Measurements from ENCODE around the gene ATXN7L3.
"Not testable (repeated sequence)": the region's sequence is repeated elsewhere in the genome, so short reads cannot be mapped to it uniquely, and the experiment has no call there.

The ATXN7L3 gene

DNA sequence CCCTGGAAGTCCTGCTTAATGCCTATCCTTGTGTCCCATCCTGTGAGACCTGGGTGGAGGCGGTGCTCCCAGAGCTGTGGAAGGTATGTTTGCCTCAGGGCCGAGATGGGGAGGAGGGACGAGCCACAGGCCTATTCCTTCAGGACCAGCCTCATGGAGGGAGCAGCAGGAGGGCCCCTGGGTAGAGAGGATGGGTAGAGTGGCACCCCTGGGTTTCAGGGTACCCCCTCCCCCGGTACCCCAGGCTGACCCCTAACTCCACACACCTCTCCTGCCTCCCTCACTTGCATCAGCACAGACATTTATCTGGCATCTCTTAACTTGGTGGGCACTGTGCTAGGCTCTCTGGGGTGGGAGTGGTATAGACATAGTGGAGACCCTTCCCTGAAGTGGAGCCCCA lies 22.0 kb downstream of the ATXN7L3 start:
- Mint-ChIP-seq H3K27me3 (no peaks in the 10 kb centered on the region), H3K27ac (no peak overlapping the region), H3K4me3 (no peak overlapping the region), H3K4me1 (ENCODE audit: low read depth) (peaks cover 5% of the 10 kb centered on the region), H3K9me3 (ENCODE audit: low read depth) (no peaks in the 10 kb centered on the region), H3K36me3 (peaks cover 5% of the 10 kb centered on the region)

DNA sequence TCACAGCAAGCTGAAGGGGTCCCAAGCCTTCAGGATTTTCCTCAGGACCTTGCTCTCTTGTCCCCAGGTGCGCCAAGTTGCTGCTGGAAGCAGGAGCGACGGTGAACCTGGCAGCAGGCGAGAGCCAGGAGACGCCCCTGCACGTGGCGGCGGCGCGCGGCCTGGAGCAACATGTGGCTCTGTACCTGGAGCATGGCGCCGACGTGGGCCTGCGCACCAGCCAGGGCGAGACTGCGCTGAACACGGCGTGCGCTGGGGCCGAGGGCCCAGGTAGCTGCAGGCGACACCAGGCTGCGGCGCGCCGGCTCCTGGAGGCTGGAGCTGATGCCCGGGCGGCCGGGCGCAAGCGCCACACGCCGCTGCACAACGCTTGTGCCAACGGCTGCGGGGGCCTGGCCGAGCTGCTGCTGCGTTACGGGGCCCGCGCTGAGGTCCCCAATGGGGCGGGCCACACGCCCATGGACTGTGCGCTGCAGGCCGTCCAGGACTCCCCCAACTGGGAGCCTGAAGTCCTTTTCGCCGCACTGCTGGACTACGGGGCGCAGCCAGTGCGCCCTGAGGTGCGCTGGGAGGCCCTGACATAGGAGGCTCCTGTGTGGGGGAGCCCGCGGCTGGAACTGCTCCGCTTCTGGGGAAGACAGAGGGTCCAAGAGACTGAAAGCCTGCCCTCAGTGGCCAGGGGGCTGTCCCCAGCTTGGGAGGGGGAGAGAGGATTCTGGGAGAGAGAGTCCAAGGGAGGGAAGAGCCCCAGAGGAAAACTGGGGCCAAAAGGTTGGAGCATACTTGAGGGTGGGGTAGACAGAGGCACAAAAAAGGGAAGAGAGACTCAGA lies 22.8 kb downstream of the ATXN7L3 start:
- no peaks in the 10 kb centered on the region for H3K27me3 Mint-ChIP-seq

GRCh38 chr17:44176257-44176656 lies 23.4 kb downstream of the ATXN7L3 start:
- no peak overlapping the region for H3K27ac Mint-ChIP-seq
- H3K36me3 Mint-ChIP-seq, result peaks cover 2% of the 10 kb centered on the region

More for the DNA sequence above, 22.8 kb downstream of the ATXN7L3 start:
- Mint-ChIP-seq H3K27ac (no peak overlapping the region), H3K4me1 (ENCODE audit: low read depth) (peaks cover 5% of the 10 kb centered on the region), H3K9me3 (ENCODE audit: low read depth) (no peaks in the 10 kb centered on the region), H3K4me3 (no peak overlapping the region), H3K36me3 (peaks cover 5% of the 10 kb centered on the region)

DNA sequence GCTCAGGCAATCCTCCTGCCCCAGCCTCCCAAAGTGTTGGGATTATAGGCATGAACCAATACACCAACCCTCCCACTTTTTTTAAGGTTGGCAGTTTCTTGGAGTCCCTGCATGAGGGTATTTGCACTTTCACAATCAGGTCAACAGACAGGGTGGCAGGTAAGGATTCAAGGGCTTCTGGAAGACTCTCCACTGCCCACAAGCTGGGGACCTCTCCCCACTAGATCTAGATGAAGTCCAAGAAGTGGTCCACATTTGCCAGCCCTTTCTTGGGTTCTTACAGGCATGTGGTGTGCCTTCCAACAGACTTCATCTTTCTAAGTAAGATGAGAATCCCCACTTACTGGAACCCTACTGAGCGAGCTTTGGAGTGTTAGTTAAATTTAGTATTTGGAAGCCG lies 25.3 kb downstream of the ATXN7L3 start:
- Mint-ChIP-seq H3K4me3 (no peak overlapping the region), H3K4me1 (ENCODE audit: low read depth) (peaks cover 2% of the 10 kb centered on the region), H3K27me3 (no peaks in the 10 kb centered on the region), H3K36me3 (peaks cover 2% of the 10 kb centered on the region), H3K27ac (no peak overlapping the region), H3K9me3 (ENCODE audit: low read depth) (no peaks in the 10 kb centered on the region)

More at GRCh38 chr17:44176257-44176656, 23.4 kb downstream of the ATXN7L3 start:
- H3K4me3 Mint-ChIP-seq, result no peak overlapping the region
- peaks cover 2% of the 10 kb centered on the region for H3K4me1 Mint-ChIP-seq (ENCODE audit: low read depth)
- no peaks in the 10 kb centered on the region for H3K9me3 Mint-ChIP-seq (ENCODE audit: low read depth)
- no peaks in the 10 kb centered on the region for H3K27me3 Mint-ChIP-seq

DNA sequence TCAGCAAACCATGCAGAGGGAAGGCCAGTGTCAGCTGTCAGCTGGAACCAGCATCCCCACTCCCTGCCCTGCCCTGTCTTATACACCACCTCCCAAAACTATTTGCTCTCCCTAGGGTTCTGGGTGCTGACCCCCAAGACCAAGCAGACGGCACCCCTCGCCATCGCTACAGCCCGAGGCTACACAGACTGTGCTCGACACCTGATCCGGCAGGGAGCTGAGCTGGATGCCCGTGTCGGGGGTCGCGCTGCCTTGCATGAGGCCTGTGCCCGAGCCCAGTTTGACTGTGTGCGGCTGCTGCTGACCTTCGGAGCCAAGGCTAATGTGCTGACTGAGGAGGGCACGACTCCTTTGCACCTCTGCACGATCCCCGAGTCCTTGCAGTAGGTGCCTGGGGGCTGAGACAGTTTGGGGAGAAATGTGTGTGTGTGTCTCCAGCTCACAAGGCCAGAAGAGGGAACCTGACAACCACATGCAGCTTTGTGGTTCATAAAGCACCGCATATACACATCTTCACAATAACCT lies 27.7 kb downstream of the ATXN7L3 start:
- Mint-ChIP-seq H3K27ac (no peak overlapping the region), H3K27me3 (no peaks in the 10 kb centered on the region), H3K36me3 (peaks cover 2% of the 10 kb centered on the region), H3K9me3 (ENCODE audit: low read depth) (no peaks in the 10 kb centered on the region), H3K4me3 (no peak overlapping the region), H3K4me1 (ENCODE audit: low read depth) (peaks cover 10% of the 10 kb centered on the region)

DNA sequence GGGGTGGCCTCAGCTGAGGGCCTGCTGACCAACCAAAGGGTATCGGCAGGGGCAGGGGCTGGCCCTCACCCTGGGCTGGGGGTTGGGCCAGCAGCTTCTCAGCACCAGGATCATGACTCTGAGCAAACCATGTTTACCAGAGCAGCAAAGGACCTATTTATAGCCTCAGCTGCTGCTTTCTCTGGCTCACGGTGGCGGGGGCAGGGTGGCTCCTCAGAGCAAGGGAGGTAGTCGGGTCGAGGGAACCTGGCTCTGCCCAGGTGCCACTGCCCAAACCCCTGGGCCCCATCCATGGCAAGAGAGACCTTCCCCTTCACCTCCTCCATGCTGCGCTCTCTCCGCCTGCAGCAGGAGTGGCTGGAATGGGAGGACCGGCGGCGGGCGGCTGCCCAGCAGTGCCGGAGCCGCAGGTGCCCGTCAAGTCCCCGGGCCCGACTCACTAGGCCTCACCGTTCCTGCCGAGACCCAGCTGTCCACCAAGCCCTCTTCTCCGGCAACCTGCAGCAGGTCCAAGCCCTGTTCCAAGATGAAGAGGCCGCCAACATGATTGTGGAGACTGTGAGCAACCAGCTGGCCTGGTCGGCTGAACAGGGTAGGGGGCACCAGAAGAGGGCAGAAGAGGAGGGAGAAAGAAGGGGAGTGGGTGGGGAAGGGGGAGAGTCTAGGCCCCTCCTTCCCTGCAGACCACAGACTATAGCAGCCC lies 29.0 kb downstream of the ATXN7L3 start, which contains the start of gene ASB16:
Gene ASB16, plus strand, starts transcription at position 206 of the 703 bp plus-strand sequence. Its CDS starts 86 bp downstream, at position 292.
- peaks cover 10% of the 10 kb centered on the region for H3K4me1 Mint-ChIP-seq (ENCODE audit: low read depth)
- H3K36me3 Mint-ChIP-seq, result no peaks in the 10 kb centered on the region
- no peak within 1 kb of the TSS for H3K27ac Mint-ChIP-seq
- H3K9me3 Mint-ChIP-seq (ENCODE audit: low read depth), result no peaks in the 10 kb centered on the region
- H3K27me3 Mint-ChIP-seq, result no peaks in the 10 kb centered on the region
- no peak within 1 kb of the TSS for H3K4me3 Mint-ChIP-seq

- no peaks in the 10 kb centered on the region for H3K9me3 Mint-ChIP-seq (ENCODE audit: low read depth)
- no peaks in the 10 kb centered on the region for H3K27me3 Mint-ChIP-seq
- H3K4me1 Mint-ChIP-seq (ENCODE audit: low read depth), result peaks cover 10% of the 10 kb centered on the region
These were observed 29.6 kb downstream of the ATXN7L3 start for GRCh38 chr17:44170135-44170498.

DNA sequence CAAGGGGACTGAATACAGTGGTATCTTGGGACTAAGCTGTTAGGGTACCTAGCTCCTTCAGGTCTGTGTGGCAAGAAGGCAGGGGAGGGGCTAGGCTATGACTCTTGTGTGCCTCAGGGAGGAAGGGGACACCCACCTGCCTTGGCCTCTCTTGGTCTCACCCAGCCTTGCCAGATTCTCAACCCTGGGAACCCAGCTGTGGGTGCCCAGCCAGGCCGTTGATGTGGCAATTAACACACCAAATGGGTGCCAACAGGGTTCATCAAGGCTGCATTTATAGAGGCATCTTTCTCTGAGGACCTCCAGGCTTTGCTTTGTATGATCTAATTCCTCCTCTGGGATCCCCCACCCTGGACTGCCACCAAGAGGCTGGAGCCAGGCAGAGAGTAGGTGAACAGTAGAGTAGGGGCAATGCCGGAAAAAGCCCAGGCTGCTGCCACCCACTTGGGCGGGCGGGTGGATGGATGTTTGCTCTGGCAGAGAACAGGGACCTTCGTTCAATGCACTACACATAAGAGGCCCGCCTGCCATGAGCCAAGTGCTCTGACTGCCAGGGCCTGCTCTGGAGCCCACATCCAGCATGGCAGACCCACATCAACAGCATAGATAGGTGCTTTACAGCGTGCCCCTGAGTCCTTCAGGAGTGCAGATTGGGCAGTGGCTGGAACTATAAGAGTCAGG lies 32.4 kb downstream of the ATXN7L3 start:
- no peak overlapping the region for H3K4me3 Mint-ChIP-seq
- H3K36me3 Mint-ChIP-seq, result no peaks in the 10 kb centered on the region
- H3K27me3 Mint-ChIP-seq, result no peaks in the 10 kb centered on the region
- no peaks in the 10 kb centered on the region for H3K9me3 Mint-ChIP-seq (ENCODE audit: low read depth)
- H3K27ac Mint-ChIP-seq, result no peak overlapping the region
- peaks cover 10% of the 10 kb centered on the region for H3K4me1 Mint-ChIP-seq (ENCODE audit: low read depth)

More at GRCh38 chr17:44170135-44170498, 29.6 kb downstream of the ATXN7L3 start:
- Mint-ChIP-seq H3K27ac (no peak overlapping the region), H3K36me3 (no peaks in the 10 kb centered on the region), H3K4me3 (no peak overlapping the region)

DNA sequence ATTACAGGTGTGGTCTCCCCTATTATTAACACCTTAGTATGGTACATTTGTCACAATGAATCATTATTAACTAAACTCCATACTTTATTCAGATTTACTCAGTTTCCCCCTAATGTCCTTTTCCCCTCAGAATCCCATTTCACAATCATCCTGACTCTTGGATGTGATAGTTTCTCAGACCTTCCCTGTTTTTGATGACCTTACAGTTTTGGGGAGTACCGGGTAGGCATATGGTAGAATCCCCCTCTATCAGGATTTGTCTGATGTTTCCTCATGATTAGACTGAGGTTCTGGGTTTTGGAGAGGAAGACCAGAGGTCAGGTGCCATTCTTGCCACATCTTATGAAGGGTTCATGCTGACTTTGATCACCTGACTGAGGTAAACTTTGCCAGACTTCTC lies 35.2 kb downstream of the ATXN7L3 start:
- H3K27ac Mint-ChIP-seq, result no peak overlapping the region
- no peaks in the 10 kb centered on the region for H3K36me3 Mint-ChIP-seq
- H3K4me1 Mint-ChIP-seq (ENCODE audit: low read depth), result peaks cover 12% of the 10 kb centered on the region
- no peaks in the 10 kb centered on the region for H3K27me3 Mint-ChIP-seq
- H3K4me3 Mint-ChIP-seq, result no peak overlapping the region
- H3K9me3 Mint-ChIP-seq (ENCODE audit: low read depth), result no peaks in the 10 kb centered on the region

DNA sequence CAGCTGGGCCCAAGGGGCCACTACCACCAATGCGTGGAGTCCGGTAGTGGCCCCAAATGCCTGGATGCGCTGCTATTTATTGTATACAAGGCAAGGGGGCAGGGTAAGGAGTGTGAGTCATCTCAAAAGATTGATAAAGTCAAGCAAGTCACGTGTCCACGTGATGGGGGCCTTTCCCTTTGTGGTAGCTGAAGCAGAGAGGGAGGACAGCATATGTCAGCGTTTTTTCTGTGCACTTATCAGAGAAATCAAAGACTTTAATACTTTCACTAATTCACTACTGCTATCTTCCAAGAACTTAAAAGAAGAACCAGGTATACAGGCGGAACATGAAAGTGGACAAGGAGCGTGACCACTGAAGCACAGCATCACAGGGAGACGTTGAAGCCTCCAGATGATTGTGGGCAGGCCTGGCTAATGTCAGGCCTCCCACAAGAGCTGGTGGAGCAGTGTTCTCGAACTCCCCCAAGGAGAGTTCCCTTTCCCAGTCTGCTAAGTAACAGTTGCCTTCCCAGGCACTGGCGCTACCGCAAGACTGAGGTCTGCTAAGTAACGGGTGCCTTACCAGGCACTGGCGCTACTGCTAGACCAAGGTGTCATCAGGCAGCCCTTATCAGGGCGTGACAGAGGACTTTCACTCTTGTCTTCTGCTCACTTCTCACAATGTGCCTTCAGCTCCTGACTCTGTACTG lies 40.0 kb downstream of the ATXN7L3 start:
- Mint-ChIP-seq H3K36me3 (peaks cover 2% of the 10 kb centered on the region), H3K9me3 (ENCODE audit: low read depth) (no peaks in the 10 kb centered on the region), H3K4me1 (ENCODE audit: low read depth) (peaks cover 2% of the 10 kb centered on the region), H3K27ac (no peak overlapping the region), H3K27me3 (no peaks in the 10 kb centered on the region), H3K4me3 (no peak overlapping the region)

GRCh38 chr17:44155488-44155887 lies 44.2 kb downstream of the ATXN7L3 start:
- Mint-ChIP-seq H3K4me1 (ENCODE audit: low read depth) (peaks cover 2% of the 10 kb centered on the region), H3K27ac (no peak overlapping the region)

DNA sequence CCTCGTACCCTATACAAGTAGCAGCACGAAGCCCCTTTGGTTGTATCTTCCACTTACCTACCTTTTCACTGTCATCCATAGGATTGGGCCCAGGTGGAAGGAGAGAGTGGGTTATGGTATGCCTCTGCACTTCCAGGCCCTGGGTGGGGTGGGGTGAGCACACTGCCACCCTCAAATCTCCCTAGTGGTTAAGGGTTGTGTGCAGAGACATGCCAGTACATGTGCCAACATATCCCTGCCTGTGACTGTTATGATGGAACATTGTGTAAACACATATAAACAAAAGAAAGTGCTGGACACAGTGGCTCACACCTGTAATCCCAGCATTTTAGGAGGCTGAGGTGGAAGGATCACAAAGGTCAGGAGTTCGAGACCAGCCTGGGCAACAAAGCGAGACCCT lies 46.8 kb downstream of the ATXN7L3 start:
- Mint-ChIP-seq H3K27me3 (no peaks in the 10 kb centered on the region), H3K9me3 (ENCODE audit: low read depth) (no peaks in the 10 kb centered on the region), H3K4me1 (ENCODE audit: low read depth) (no peaks in the 10 kb centered on the region), H3K36me3 (peaks cover 4% of the 10 kb centered on the region), H3K27ac (no peak overlapping the region), H3K4me3 (no peak overlapping the region)

More at GRCh38 chr17:44155488-44155887, 44.2 kb downstream of the ATXN7L3 start:
- Mint-ChIP-seq H3K27me3 (no peaks in the 10 kb centered on the region), H3K9me3 (ENCODE audit: low read depth) (no peaks in the 10 kb centered on the region), H3K4me3 (no peak overlapping the region), H3K36me3 (peaks cover 4% of the 10 kb centered on the region)

- Mint-ChIP-seq H3K4me3 (no peak overlapping the region), H3K36me3 (peaks cover 4% of the 10 kb centered on the region), H3K27ac (peak overlapping the region; percentile 68), H3K27me3 (no peaks in the 10 kb centered on the region), H3K9me3 (ENCODE audit: low read depth) (no peaks in the 10 kb centered on the region), H3K4me1 (ENCODE audit: low read depth) (no peaks in the 10 kb centered on the region)
These were observed 49.8 kb downstream of the ATXN7L3 start for GRCh38 chr17:44149750-44150329.

DNA sequence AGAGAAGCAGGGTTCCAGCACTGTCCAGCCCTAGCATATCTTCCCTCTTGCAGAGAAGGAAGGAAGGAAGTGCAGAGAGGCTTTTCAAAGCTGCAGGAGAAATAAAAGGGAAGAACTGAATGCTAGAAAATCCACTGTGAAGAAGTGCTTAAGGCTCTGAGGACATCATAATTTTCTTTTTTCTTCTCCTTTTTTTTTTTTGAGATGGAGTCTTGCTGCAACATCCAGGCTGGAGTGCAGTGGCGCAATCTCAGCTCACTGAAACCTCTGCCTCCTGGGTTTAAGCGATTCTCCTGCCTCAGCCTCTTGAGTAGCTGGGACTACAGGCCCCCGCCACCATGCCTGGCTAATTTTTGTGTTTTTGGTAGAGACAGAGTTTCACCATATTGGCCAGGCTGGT lies 50.6 kb downstream of the ATXN7L3 start:
- not testable (repeated sequence) for H3K27me3 Mint-ChIP-seq; H3K27ac Mint-ChIP-seq; H3K9me3 Mint-ChIP-seq (ENCODE audit: low read depth); H3K36me3 Mint-ChIP-seq; H3K4me3 Mint-ChIP-seq; H3K4me1 Mint-ChIP-seq (ENCODE audit: low read depth)

All from activated naive CD8-positive, alpha-beta T cell (primary cell).